OCI-LY3 (cell line): ENCODE measurements around the gene ZNF384.

ENCODE experiments used
- H2AFZ ChIP-seq: fragments of 200-600, 300-600 bp; shearing (Covaris generic); 2 replicates; pipeline ENCODE4 v1.6.0; 2014; ENCODE audit warnings: antibody characterized with exemption, low read depth, low read length
- H3K27ac ChIP-seq: fragments of 200-600, 300-600 bp; sonication (generic); 2 replicates; pipeline ENCODE4 v1.5.1; 2014; ENCODE audit warnings: mild to moderate bottlenecking, low read length, moderate library complexity, mixed read lengths
- H3K27me3 ChIP-seq: fragments of 200-600, 300-600 bp; sonication (generic); 2 replicates; pipeline ENCODE4 v1.6.1; 2014; ENCODE audit warnings: low read depth, low read length, mixed read lengths
- H3K36me3 ChIP-seq: fragments of 200-600, 300-600 bp; sonication (generic); replicated peaks from 2 replicates; pipeline ENCODE3; 2014; ENCODE audit warnings: low read depth, low read length, mixed read lengths
- H3K4me1 ChIP-seq: fragments of 300-600, 200-600 bp; sonication (generic); 2 replicates; pipeline ENCODE4 v1.6.1; 2014; ENCODE audit warnings: low read length, mixed read lengths
- H3K4me2 ChIP-seq: fragments of 200-600, 300-600 bp; sonication (generic); 2 replicates; pipeline ENCODE4 v1.6.1; 2014; ENCODE audit warnings: low read length, mixed read lengths
- H3K4me3 ChIP-seq: fragments of 300-600, 200-600 bp; sonication (generic); 2 replicates; pipeline ENCODE4 v1.5.1; 2014; ENCODE audit warnings: antibody characterized with exemption, mild to moderate bottlenecking, low read length, moderate library complexity
- H3K79me2 ChIP-seq: fragments of 300-600, 200-600 bp; shearing (Covaris generic); 2 replicates; pipeline ENCODE4 v1.6.1; 2014; ENCODE audit warnings: mild to moderate bottlenecking, low read length, mixed read lengths
- H3K9ac ChIP-seq: fragments of 300-600, 200-600 bp; shearing (Covaris generic); 2 replicates; pipeline ENCODE4 v1.6.0; 2014; ENCODE audit warnings: mild to moderate bottlenecking, low read length, moderate library complexity
- H3K9me3 ChIP-seq: fragments of 200-600, 300-600 bp; shearing (Covaris generic); 2 replicates; pipeline ENCODE4 v1.6.1; 2014; ENCODE audit warnings: low read length, mixed read lengths; ENCODE audit not compliant: insufficient read depth
- H4K20me1 ChIP-seq: fragments of 200-600, 300-600 bp; sonication (generic); 2 replicates; pipeline ENCODE4 v1.6.1; 2016; ENCODE audit warnings: low read length, mixed read lengths; ENCODE audit not compliant: insufficient read depth
- CTCF ChIP-seq: fragments of 200-600, 300-600 bp; sonication (generic); IDR thresholded peaks from 2 replicates; pipeline ENCODE4 v1.5.1; 2014; ENCODE audit warnings: antibody characterized with exemption, low read length, low read depth
- EZH2phosphoT487 ChIP-seq: fragments of 200-600 bp; shearing (Covaris generic); IDR thresholded peaks from 2 replicates; pipeline ENCODE4 v1.6.1; 2018; ENCODE audit warnings: antibody characterized with exemption, mixed run types, low read depth

The ZNF384 gene

GRCh38 chr12:6652391-6652790 is 36.8 kb downstream of the ZNF384 start:
- H3K36me3 ChIP-seq: peaks cover 5% of the 10 kb centered on the region
- TF ChIP-seq EZH2phosphoT487: no peak
- TF ChIP-seq CTCF: no peak

GRCh38 chr12:6650832-6651231 is 38.3 kb downstream of the ZNF384 start:
- TF ChIP-seq CTCF (no peak), EZH2phosphoT487 (no peak)
- H3K4me2 ChIP-seq: no peak overlapping the region
- H2AFZ ChIP-seq: no peak overlapping the region
- no peaks in the 10 kb centered on the region for H3K9me3 ChIP-seq
- H3K9ac ChIP-seq: no peak overlapping the region
- H3K36me3 ChIP-seq: peaks cover 3% of the 10 kb centered on the region
- no peak overlapping the region for H3K27ac ChIP-seq
- no peak overlapping the region for H3K4me3 ChIP-seq
- 0 out of 2 replicates have a peak, but pooled peaks cover 2% of the 10 kb centered on the region for H3K4me1 ChIP-seq
- H3K27me3 ChIP-seq: no peaks in the 10 kb centered on the region
- H3K79me2 ChIP-seq: no peaks in the 10 kb centered on the region
- no peaks in the 10 kb centered on the region for H4K20me1 ChIP-seq

More at GRCh38 chr12:6652391-6652790, 36.8 kb downstream of the ZNF384 start:
- Histone ChIP-seq H3K27ac (no peak overlapping the region), H2AFZ (no peak overlapping the region), H3K9ac (no peak overlapping the region), H3K4me2 (no peak overlapping the region), H3K79me2 (no peaks in the 10 kb centered on the region), H3K4me1 (no peaks in the 10 kb centered on the region), H3K27me3 (no peaks in the 10 kb centered on the region), H3K4me3 (no peak overlapping the region), H3K9me3 (no peaks in the 10 kb centered on the region), H4K20me1 (no peaks in the 10 kb centered on the region)

- H3K4me2 ChIP-seq: peak within 1 kb of the TSS; percentile 69
- TF ChIP-seq EZH2phosphoT487: no peak
- no peak for TF ChIP-seq CTCF
- no peaks in the 10 kb centered on the region for H3K27me3 ChIP-seq
- no peaks in the 10 kb centered on the region for H3K79me2 ChIP-seq
- no peaks in the 10 kb centered on the region for H3K36me3 ChIP-seq
- H3K27ac ChIP-seq: no peak within 1 kb of the TSS
- H3K9ac ChIP-seq: peak within 1 kb of the TSS; percentile 72
- H4K20me1 ChIP-seq: no peaks in the 10 kb centered on the region
- peaks cover 33% of the 10 kb centered on the region for H3K4me1 ChIP-seq
- peak within 1 kb of the TSS; percentile 81 for H3K4me3 ChIP-seq
- no peak within 1 kb of the TSS for H2AFZ ChIP-seq
- no peaks in the 10 kb centered on the region for H3K9me3 ChIP-seq
Measured at GRCh38 chr12:6647083-6647604, 42.0 kb downstream of the ZNF384 start, which contains the start of gene ACRBP. Gene ACRBP, minus strand, starts transcription at chr12:6647432. Its CDS starts 66 bp downstream, at chr12:6647366.

GRCh38 chr12:6646276-6647082 is 42.7 kb downstream of the ZNF384 start:
- Histone ChIP-seq H2AFZ (no peak overlapping the region), H3K9ac (peak overlapping the region; percentile 72), H4K20me1 (no peaks in the 10 kb centered on the region), H3K9me3 (no peaks in the 10 kb centered on the region), H3K36me3 (no peaks in the 10 kb centered on the region), H3K4me3 (peak overlapping the region; percentile 81), H3K4me1 (peaks cover 33% of the 10 kb centered on the region), H3K4me2 (peak overlapping the region; percentile 69), H3K27ac (no peak overlapping the region), H3K27me3 (no peaks in the 10 kb centered on the region), H3K79me2 (no peaks in the 10 kb centered on the region)
- TF ChIP-seq EZH2phosphoT487: no peak
- no peak for TF ChIP-seq CTCF
